ENCODE data around the gene SLC9A9. TPM values are rescaled to one million over a fixed set of nuclear protein-coding genes. Genes with fewer than 3 reads are reported as not detected.

SLC9A9 gene
- polyA plus RNA-seq, 1 of the 3 experiments (the other 2 are of a cell fraction), result 0.05 TPM

DNA sequence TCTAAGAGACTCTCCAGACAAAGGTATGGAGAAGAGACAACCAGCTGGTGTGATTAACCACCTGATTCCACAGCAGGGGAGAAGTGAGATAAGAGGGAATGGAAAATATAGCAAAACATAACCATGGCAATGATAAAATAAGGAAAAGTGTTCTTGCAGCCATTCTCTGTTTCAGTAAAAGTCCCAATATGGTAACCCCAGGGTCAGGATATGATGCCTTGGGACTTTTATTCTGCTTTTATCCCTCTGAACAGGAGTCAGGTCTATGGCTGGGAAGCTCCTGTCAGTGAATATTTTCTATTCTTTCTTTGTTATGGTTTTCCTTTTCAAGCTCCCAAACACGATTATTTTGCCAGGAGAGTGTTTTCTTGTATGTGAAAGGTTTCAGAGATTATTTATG, 94.2 kb downstream of the SLC9A9 start (continued):
- TF ChIP-seq, protein P1, sequence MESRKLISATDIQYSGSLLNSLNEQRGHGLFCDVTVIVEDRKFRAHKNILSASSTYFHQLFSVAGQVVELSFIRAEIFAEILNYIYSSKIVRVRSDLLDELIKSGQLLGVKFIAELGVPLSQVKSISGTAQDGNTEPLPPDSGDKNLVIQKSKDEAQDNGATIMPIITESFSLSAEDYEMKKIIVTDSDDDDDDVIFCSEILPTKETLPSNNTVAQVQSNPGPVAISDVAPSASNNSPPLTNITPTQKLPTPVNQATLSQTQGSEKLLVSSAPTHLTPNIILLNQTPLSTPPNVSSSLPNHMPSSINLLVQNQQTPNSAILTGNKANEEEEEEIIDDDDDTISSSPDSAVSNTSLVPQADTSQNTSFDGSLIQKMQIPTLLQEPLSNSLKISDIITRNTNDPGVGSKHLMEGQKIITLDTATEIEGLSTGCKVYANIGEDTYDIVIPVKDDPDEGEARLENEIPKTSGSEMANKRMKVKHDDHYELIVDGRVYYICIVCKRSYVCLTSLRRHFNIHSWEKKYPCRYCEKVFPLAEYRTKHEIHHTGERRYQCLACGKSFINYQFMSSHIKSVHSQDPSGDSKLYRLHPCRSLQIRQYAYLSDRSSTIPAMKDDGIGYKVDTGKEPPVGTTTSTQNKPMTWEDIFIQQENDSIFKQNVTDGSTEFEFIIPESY (IDR thresholded peaks at IDR 0.05; ENCODE audit: borderline replicate concordance, low read depth), result no peak
- no peak for TF ChIP-seq FOXM1 (IDR thresholded peaks at IDR 0.05; ENCODE audit: low read depth)
- no peak for TF ChIP-seq RCOR1 (IDR thresholded peaks at IDR 0.05; ENCODE audit: low read length)
- no peak for TF ChIP-seq GATA2 (CRISPR knock-in tag; IDR thresholded peaks at IDR 0.05)
- no peak for TF ChIP-seq FOSL2 (IDR thresholded peaks at IDR 0.05; ENCODE audit: borderline replicate concordance, low read depth)
- no peak for TF ChIP-seq EP300 (IDR thresholded peaks at IDR 0.05; ENCODE audit: borderline replicate concordance in 1 of 2, low read depth in 1 of 2, low read length in 1 of 2)
- TF ChIP-seq SIN3A (IDR thresholded peaks at IDR 0.05; ENCODE audit: borderline replicate concordance, low read depth, low read length), result no peak
- TF ChIP-seq SMC3 (IDR thresholded peaks at IDR 0.05; ENCODE audit: low read depth, low read length), result no peak
- TF ChIP-seq REST (IDR thresholded peaks at IDR 0.05; ENCODE audit: low read depth, low read length), result no peak

GRCh38 chr3:143753456-143753855, 94.8 kb downstream of the SLC9A9 start:
- Histone ChIP-seq H3K9me2 (no peaks in the 10 kb centered on the region), H3K4me2 (no peak overlapping the region), H3K4me1 (ENCODE audit: control insufficient read depth in 1 of 2, insufficient read depth in 2 of 2, low read depth in 1 of 2, low read length in 1 of 2) (no peaks in the 10 kb centered on the region), H3K4me3 (ENCODE audit: low read depth in 2 of 2, low read length in 1 of 2) (no peak overlapping the region), H3K9ac (no peak overlapping the region), H3K79me2 (ENCODE audit: insufficient read depth) (no peaks in the 10 kb centered on the region), H3K9me3 (no peaks in the 10 kb centered on the region), H3K27ac (ENCODE audit: low read depth in 2 of 2, low read length in 1 of 2) (no peak overlapping the region), H3K27me3 (ENCODE audit: insufficient read depth) (0 out of 2 replicates have a peak, but pooled peaks cover 6% of the 10 kb centered on the region), H2AFZ (ENCODE audit: low read depth) (no peak overlapping the region), H3K36me3 (replicated peaks in 1 of 2; ENCODE audit: control insufficient read depth in 1 of 2, insufficient read depth in 2 of 2, low read length in 1 of 2) (no peaks in the 10 kb centered on the region), H4K20me1 (ENCODE audit: insufficient read depth) (no peaks in the 10 kb centered on the region), H3F3A (replicated peaks; ENCODE audit: insufficient read depth) (no peaks in the 10 kb centered on the region)
- DNase-seq, result no peak
- POLR2A ChIA-PET, result no interaction called here
- CTCF ChIA-PET, result no interaction called here
- TF ChIP-seq GABPA (IDR thresholded peaks at IDR 0.05; ENCODE audit: low read depth) (no peak), GATA2 (CRISPR knock-in tag; IDR thresholded peaks at IDR 0.05) (no peak), ELF1 (IDR thresholded peaks at IDR 0.05) (no peak), MAX (IDR thresholded peaks at IDR 0.05; ENCODE audit: low read depth) (no peak), FOSL2 (IDR thresholded peaks at IDR 0.05; ENCODE audit: borderline replicate concordance, low read depth) (no peak), EP300 (IDR thresholded peaks at IDR 0.05; ENCODE audit: borderline replicate concordance in 1 of 2, low read depth in 1 of 2, low read length in 1 of 2) (no peak), RCOR1 (IDR thresholded peaks at IDR 0.05; ENCODE audit: low read length) (no peak), RFX5 (IDR thresholded peaks at IDR 0.05; ENCODE audit: low read length) (no peak), FOXJ3 (CRISPR knock-in tag; IDR thresholded peaks at IDR 0.05) (no peak), NFIC (IDR thresholded peaks at IDR 0.05; ENCODE audit: borderline replicate concordance) (no peak), YY1 (IDR thresholded peaks at IDR 0.05; ENCODE audit: low read depth) (no peak), MXI1 (IDR thresholded peaks at IDR 0.05; ENCODE audit: low read depth, low read length) (no peak)
- TF ChIP-seq, protein P2, sequence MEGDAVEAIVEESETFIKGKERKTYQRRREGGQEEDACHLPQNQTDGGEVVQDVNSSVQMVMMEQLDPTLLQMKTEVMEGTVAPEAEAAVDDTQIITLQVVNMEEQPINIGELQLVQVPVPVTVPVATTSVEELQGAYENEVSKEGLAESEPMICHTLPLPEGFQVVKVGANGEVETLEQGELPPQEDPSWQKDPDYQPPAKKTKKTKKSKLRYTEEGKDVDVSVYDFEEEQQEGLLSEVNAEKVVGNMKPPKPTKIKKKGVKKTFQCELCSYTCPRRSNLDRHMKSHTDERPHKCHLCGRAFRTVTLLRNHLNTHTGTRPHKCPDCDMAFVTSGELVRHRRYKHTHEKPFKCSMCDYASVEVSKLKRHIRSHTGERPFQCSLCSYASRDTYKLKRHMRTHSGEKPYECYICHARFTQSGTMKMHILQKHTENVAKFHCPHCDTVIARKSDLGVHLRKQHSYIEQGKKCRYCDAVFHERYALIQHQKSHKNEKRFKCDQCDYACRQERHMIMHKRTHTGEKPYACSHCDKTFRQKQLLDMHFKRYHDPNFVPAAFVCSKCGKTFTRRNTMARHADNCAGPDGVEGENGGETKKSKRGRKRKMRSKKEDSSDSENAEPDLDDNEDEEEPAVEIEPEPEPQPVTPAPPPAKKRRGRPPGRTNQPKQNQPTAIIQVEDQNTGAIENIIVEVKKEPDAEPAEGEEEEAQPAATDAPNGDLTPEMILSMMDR (IDR thresholded peaks at IDR 0.05), result no peak

Data from SK-N-SH (cell line).